HepG2 (cell line): ENCODE measurements around the gene MYH16. TPM values are rescaled to one million over a fixed set of nuclear protein-coding genes. Genes with fewer than 3 reads are reported as not detected.

Source experiments
- ATAC-seq: fragments of 200-7000 bp; cut with Tn5 transposase; 3 replicates; pipeline ENCODE4 v1.9.1; 2020; ENCODE audit warnings: mild to moderate bottlenecking, moderate library complexity
- BruUV-seq: library from RNA; stranded (reverse); fragments of 400-500 nt; replicated peaks from 2 replicates; lab custom pipeline; 2021; lab: Mats Ljungman, UMichigan
- CTCF ChIA-PET: fragments of 300-600 bp; formaldehyde crosslinking; extraction: SDS; loops from one replicate; lab custom pipeline; 2021; ENCODE audit warnings: low total read pairs, inconsistent platforms, low intra/inter-chr PET ratio; lab: Yijun Ruan, JAX
- POLR2A ChIA-PET: fragments of 350-600 bp; sonication (Branson Sonifier 250); formaldehyde crosslinking; loops from one replicate; lab custom pipeline; 2020; ENCODE audit warnings: antibody characterized with exemption, inconsistent platforms; lab: Yijun Ruan, JAX
- DNase-seq: peaks from one replicate; pipeline ENCODE4 v3.0.0-alpha.2; 2015; ENCODE audit warnings: low spot score
- FAIRE-seq: peaks from 3 replicates; lab custom pipeline; 2011; peaks lifted over from hg19 to GRCh38; lab: Jason Lieb, UNC
- H2AFZ ChIP-seq: one replicate; pipeline ENCODE4 v1.6.1; 2011; ENCODE audit warnings: low read length, inconsistent platforms
- H3K27ac ChIP-seq: fragments of 300-600 bp; 3 replicates; pipeline ENCODE4 v1.8.0; 2011; ENCODE audit warnings: mixed run types, mild to moderate bottlenecking, mixed read lengths, low read length, inconsistent platforms; ENCODE audit not compliant: insufficient read depth; ENCODE audit errors: extremely low read length
- H3K27me3 ChIP-seq, 2 experiments: fragments of 200-600 bp in 1 of 2; 2 replicates in 1 of 2; 3 replicates in 1 of 2; pipeline versions ENCODE4 v1.6.0 to v1.8.0; 2011; ENCODE audit warnings: low read length in 2 of 2, mild to moderate bottlenecking in 2 of 2, moderate library complexity in 2 of 2, inconsistent platforms in 1 of 2; ENCODE audit not compliant: insufficient read depth in 2 of 2, control insufficient read depth in 1 of 2
- H3K36me3 ChIP-seq, 2 experiments: fragments of 200-600 bp in 1 of 2; replicated peaks in 1 of 2; 2 replicates in 1 of 2; 3 replicates in 1 of 2; pipeline versions ENCODE4 v1.5.1 to v1.8.0; 2011; ENCODE audit warnings: low read length in 2 of 2, inconsistent platforms in 1 of 2; ENCODE audit not compliant: insufficient read depth in 2 of 2, control insufficient read depth in 1 of 2
- H3K4me1 ChIP-seq: 2 replicates; pipeline ENCODE4 v1.5.1; 2012; ENCODE audit warnings: low read length, inconsistent platforms; ENCODE audit not compliant: insufficient read depth
- H3K4me2 ChIP-seq: 2 replicates; pipeline ENCODE4 v1.6.0; 2011; ENCODE audit warnings: low read depth, low read length, inconsistent platforms
- H3K4me3 ChIP-seq, 3 experiments: fragments of 200-600 bp in 1 of 3; sonication (generic), shearing (Covaris generic) in 1 of 3; replicated peaks in 1 of 3; 2 replicates each; pipeline ENCODE4 v1.5.1; 2011 to 2016; ENCODE audit warnings: low read length in 3 of 3, inconsistent platforms in 2 of 3, low read depth in 2 of 3, mild to moderate bottlenecking in 2 of 3, control low read depth in 1 of 3, mixed read lengths in 1 of 3; ENCODE audit not compliant: insufficient read depth in 1 of 3
- H3K79me2 ChIP-seq: one replicate; pipeline ENCODE4 v1.6.1; 2011; ENCODE audit warnings: low read length, inconsistent platforms; ENCODE audit not compliant: insufficient read depth
- H3K9ac ChIP-seq: 2 replicates; pipeline ENCODE4 v1.6.0; 2011; ENCODE audit warnings: mild to moderate bottlenecking, low read depth, low read length, inconsistent platforms; ENCODE audit not compliant: insufficient read depth
- H3K9me3 ChIP-seq: 2 replicates; pipeline ENCODE4 v1.5.1; 2012; ENCODE audit warnings: mild to moderate bottlenecking, low read length
- H4K20me1 ChIP-seq: 2 replicates; pipeline ENCODE4 v1.6.0; 2011; ENCODE audit warnings: inconsistent platforms, mild to moderate bottlenecking, low read length, moderate library complexity; ENCODE audit not compliant: insufficient read depth
- EP300 ChIP-seq, 3 experiments: sonication (generic) in 1 of 3; formaldehyde crosslinking in 1 of 3; IDR thresholded peaks; 2 replicates each; pipeline versions ENCODE4 v1.5.1 to v1.6.1; 2011 to 2020; ENCODE audit warnings: low read depth in 2 of 3, low read length in 2 of 3, borderline replicate concordance in 1 of 3, improper control_type of control experiment in 1 of 3, mild to moderate bottlenecking in 1 of 3, missing genetic modification reagents in 1 of 3, moderate library complexity in 1 of 3
- ETV5 ChIP-seq: IDR thresholded peaks from 2 replicates; pipeline ENCODE4 v1.6.1; 2018; ENCODE audit warnings: missing biosample characterization, missing genetic modification reagents, inconsistent platforms, borderline replicate concordance
- FOSL1 ChIP-seq: sonication (generic); formaldehyde crosslinking; IDR thresholded peaks from 2 replicates; pipeline ENCODE4 v1.9.0; 2021; ENCODE audit warnings: missing genetic modification reagents, borderline replicate concordance
- GATAD2A ChIP-seq: IDR thresholded peaks from 2 replicates; pipeline ENCODE4 v1.6.1; 2016
- HMG20B ChIP-seq: conservative IDR thresholded peaks from 2 replicates; pipeline ENCODE4 v1.6.1; 2016; ENCODE audit warnings: missing genetic modification reagents, missing compliant biosample characterization
- KDM2A ChIP-seq: sonication (generic); formaldehyde crosslinking; IDR thresholded peaks from 2 replicates; pipeline ENCODE4 v1.4.0; 2020; ENCODE audit warnings: low read depth, missing genetic modification reagents, borderline replicate concordance
- NFYC ChIP-seq: IDR thresholded peaks from 2 replicates; pipeline ENCODE4 v1.6.1; 2016; ENCODE audit warnings: missing genetic modification reagents, missing compliant biosample characterization
- RXRB ChIP-seq: IDR thresholded peaks from 2 replicates; pipeline ENCODE4 v1.6.1; 2016; ENCODE audit warnings: borderline replicate concordance, missing genetic modification reagents, missing compliant biosample characterization
- SAP130 ChIP-seq: IDR thresholded peaks from 2 replicates; pipeline ENCODE4 v1.6.1; 2016; ENCODE audit warnings: low read depth
- SNAI1 ChIP-seq: sonication (generic); formaldehyde crosslinking; IDR thresholded peaks from 2 replicates; pipeline ENCODE4 v1.5.0; 2020; ENCODE audit warnings: mild to moderate bottlenecking, missing genetic modification reagents, borderline replicate concordance
- SOX6 ChIP-seq, 2 experiments: fragments of 450-650 bp in 1 of 2; sonication (generic) in 1 of 2; formaldehyde crosslinking in 1 of 2; IDR thresholded peaks; 2 replicates each; pipeline versions ENCODE4 v1.4.0 to v1.6.1; 2017 to 2020; ENCODE audit warnings: antibody characterized with exemption in 1 of 2, mild to moderate bottlenecking in 1 of 2, missing genetic modification reagents in 1 of 2
- UBTF ChIP-seq: sonication (generic); formaldehyde crosslinking; IDR thresholded peaks from 2 replicates; pipeline ENCODE4 v1.4.0; 2020; ENCODE audit warnings: mild to moderate bottlenecking, missing genetic modification reagents
- ZBTB46 ChIP-seq: sonication (generic); formaldehyde crosslinking; IDR thresholded peaks from 2 replicates; pipeline ENCODE4 v1.4.0; 2020; ENCODE audit warnings: mild to moderate bottlenecking, missing genetic modification reagents, borderline replicate concordance
- ZNF121 ChIP-seq: sonication (generic); formaldehyde crosslinking; IDR thresholded peaks from 2 replicates; pipeline ENCODE4 v1.5.0; 2020; ENCODE audit warnings: mild to moderate bottlenecking, missing genetic modification reagents
- ZNF629 ChIP-seq: sonication (generic); formaldehyde crosslinking; conservative IDR thresholded peaks from 2 replicates; pipeline ENCODE4 v1.5.0; 2020; ENCODE audit warnings: missing genetic modification reagents
- ZNF709 ChIP-seq: sonication (generic); formaldehyde crosslinking; IDR thresholded peaks from 2 replicates; pipeline ENCODE4 v1.5.0; 2020; ENCODE audit warnings: mild to moderate bottlenecking, missing genetic modification reagents
- WGBS: methylation state at CpG from one replicate; pipeline ENCODE4 v1.1.6; 2017; ENCODE audit warnings: low lambda C conversion rate; 5-methylcytosine and 5-hydroxymethylcytosine counted together
- in situ Hi-C: cut with HindIII; loops from 2 replicates; pipeline ENCODE4 v1.10.0; 2017; ENCODE audit warnings: low pct_unique_long_range_greater_than_20kb; ENCODE audit not compliant: extremely low pct_ligation_motif_present
- intact Hi-C: fragments of 100-400 bp; cut with micrococcal nuclease; formaldehyde crosslinking; loops from one replicate; pipeline ENCODE4 v1.10.0; 2022; ENCODE audit not compliant: unreplicated experiment
- polyA plus RNA-seq, 8 experiments: library from polyadenylated mRNA; depleted of rRNA in 3 of 8; stranded (reverse) in 7 of 8; unstranded in 1 of 8; fragments of >200 nt; fragmentation: Illumina TruSeq in 4 of 8; extraction: Trizol in 4 of 8; gene quantifications; 2 replicates each; pipeline versions ENCODE4 v1.2.1 to v1.2.3, GENCODE V29; 2011 to 2016; ENCODE audit warnings: low read depth in 4 of 8, missing spikeins in 1 of 8, mixed read lengths in 1 of 8; ENCODE audit not compliant: insufficient read depth in 1 of 8
- total RNA-seq, 5 experiments: library from RNA; depleted of rRNA; stranded (reverse); fragments of >200 nt; fragmentation: Illumina TruSeq; extraction: Trizol; gene quantifications; 2 replicates each; pipeline ENCODE4 v1.2.3, GENCODE V29; 2016; ENCODE audit warnings: low read depth in 1 of 5
- TF ChIP-seq, protein P1 (sequence below): IDR thresholded peaks from 2 replicates; pipeline ENCODE4 v1.6.1; 2016; ENCODE audit warnings: missing genetic modification reagents, missing compliant biosample characterization
- TF ChIP-seq, protein P2 (sequence below): sonication (generic); formaldehyde crosslinking; IDR thresholded peaks from 2 replicates; pipeline ENCODE4 v1.5.1; 2020; ENCODE audit warnings: missing genetic modification reagents, mild to moderate bottlenecking, borderline replicate concordance

MYH16 gene
- total and polyA plus RNA-seq, 2 of the 13 experiments (the other 11 are each of a cell fraction or from before 2014, with no cell fraction given): 0.05 to 0.15 TPM

DNA sequence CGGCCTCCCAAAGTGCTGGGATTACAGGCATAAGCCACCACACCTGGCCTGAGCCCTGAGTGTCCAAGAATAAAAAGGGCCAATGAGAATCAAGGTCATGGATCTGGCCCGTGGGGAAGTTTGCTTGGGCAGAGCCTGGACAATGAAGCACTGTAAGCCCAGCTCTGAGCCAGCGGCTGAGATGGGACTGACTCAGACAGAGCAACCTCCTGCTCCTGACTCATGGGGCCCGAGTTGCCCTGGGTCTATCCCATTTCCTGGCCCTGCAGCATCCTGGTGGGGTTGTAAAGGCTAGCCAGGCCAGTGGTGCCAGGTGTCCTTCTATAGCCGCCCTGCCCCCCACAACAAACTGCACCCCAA lies 5.2 kb upstream of the MYH16 start:
- no TSS peak for BruUV-seq
- Histone ChIP-seq H3K4me2 (peak overlapping the region; percentile 52), H3K9ac (no peak overlapping the region), H3K27ac (no peak overlapping the region), H3K4me1 (peaks cover 30% of the 10 kb centered on the region), H3K9me3 (no peaks in the 10 kb centered on the region), H4K20me1 (no peaks in the 10 kb centered on the region), H3K79me2 (no peaks in the 10 kb centered on the region), H2AFZ (no peak overlapping the region), H3K36me3 (no peaks in the 10 kb centered on the region), H3K4me3 (peak overlapping the region in 1 of 3 experiments; percentile 19; a peak in 1 of 6 replicates), H3K27me3 (peaks cover 0 to 1% of the 10 kb centered on the region in 2 experiments; a peak in 1 of 5 replicates)
- peak; percentile 97 for ATAC-seq
- peak; percentile 85 for DNase-seq
- intact Hi-C loops (loop anchor here (5.0 kb wide), 1 partner anchor 55 kb away; no protein-coding TSS in a partner anchor), in situ Hi-C loops (no loop called here)
- WGBS: 6% methylated on average over 2 of the region's 5 CpGs
- ChIA-PET CTCF (no interaction called here), POLR2A (interaction anchor here (0.8 to 1.3 kb wide), 4 partner anchors 59 to 227 kb away, joined by 3 to 4 read pairs (median 3); partner anchors contain the start of gene KPNA7)
- peak; percentile 71 for FAIRE-seq
- TF ChIP-seq HMG20B (CRISPR knock-in tag) (0 out of 2 replicates have a peak, but pooled peaks have one; percentile 40), GATAD2A (CRISPR knock-in tag) (peak; percentile 47; the same call in 1 of the 2 replicates), UBTF (CRISPR knock-in tag) (peak; percentile 39; the same call in 1 of the 2 replicates), SNAI1 (CRISPR knock-in tag) (no peak), SOX6 (IDR thresholded peaks at IDR 0.05) (no peak), SOX6 (CRISPR knock-in tag; IDR thresholded peaks at IDR 0.05) (peak; percentile 39), FOSL1 (CRISPR knock-in tag) (0 out of 2 replicates have a peak, but pooled peaks have one; percentile 36), ETV5 (peak; percentile 75; the same call in 1 of the 2 replicates), RXRB (CRISPR knock-in tag) (peak; percentile 40; the same call in 1 of the 2 replicates), SAP130 (CRISPR knock-in tag) (0 out of 2 replicates have a peak, but pooled peaks have one; percentile 34), ZBTB46 (CRISPR knock-in tag) (no peak), ZNF629 (CRISPR knock-in tag) (no peak), KDM2A (CRISPR knock-in tag) (peak; percentile 53), ZNF121 (CRISPR knock-in tag) (peak; percentile 90), ZNF709 (no peak), NFYC (CRISPR knock-in tag) (0 out of 2 replicates have a peak, but pooled peaks have one; percentile 26), EP300 (IDR thresholded peaks at IDR 0.05; ENCODE audit: low read depth in 2 of 2, low read length in 2 of 2) (peak in 1 of 2 experiments; percentile 16; a peak in 1 of 4 replicates), EP300 (CRISPR knock-in tag; IDR thresholded peaks at IDR 0.05; ENCODE audit: borderline replicate concordance) (peak; percentile 50; the same call in 1 of the 2 replicates)
- TF ChIP-seq, protein P1, sequence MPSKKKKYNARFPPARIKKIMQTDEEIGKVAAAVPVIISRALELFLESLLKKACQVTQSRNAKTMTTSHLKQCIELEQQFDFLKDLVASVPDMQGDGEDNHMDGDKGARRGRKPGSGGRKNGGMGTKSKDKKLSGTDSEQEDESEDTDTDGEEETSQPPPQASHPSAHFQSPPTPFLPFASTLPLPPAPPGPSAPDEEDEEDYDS (CRISPR knock-in tag): no peak
- TF ChIP-seq, protein P2, sequence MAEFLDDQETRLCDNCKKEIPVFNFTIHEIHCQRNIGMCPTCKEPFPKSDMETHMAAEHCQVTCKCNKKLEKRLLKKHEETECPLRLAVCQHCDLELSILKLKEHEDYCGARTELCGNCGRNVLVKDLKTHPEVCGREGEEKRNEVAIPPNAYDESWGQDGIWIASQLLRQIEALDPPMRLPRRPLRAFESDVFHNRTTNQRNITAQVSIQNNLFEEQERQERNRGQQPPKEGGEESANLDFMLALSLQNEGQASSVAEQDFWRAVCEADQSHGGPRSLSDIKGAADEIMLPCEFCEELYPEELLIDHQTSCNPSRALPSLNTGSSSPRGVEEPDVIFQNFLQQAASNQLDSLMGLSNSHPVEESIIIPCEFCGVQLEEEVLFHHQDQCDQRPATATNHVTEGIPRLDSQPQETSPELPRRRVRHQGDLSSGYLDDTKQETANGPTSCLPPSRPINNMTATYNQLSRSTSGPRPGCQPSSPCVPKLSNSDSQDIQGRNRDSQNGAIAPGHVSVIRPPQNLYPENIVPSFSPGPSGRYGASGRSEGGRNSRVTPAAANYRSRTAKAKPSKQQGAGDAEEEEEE: no peak
